K562 (cell line): Measurements from ENCODE around the gene LEMD3. TPM values are rescaled to one million over a fixed set of nuclear protein-coding genes. Genes with fewer than 3 reads are reported as not detected.

Source experiments
- ATF2 ChIP-seq: sonication (generic); formaldehyde crosslinking; IDR thresholded peaks from 2 replicates; pipeline ENCODE4 v1.8.1; 2022; ENCODE audit warnings: missing genetic modification reagents
- CBX2 ChIP-seq: fragments of 200-600 bp; sonication (generic); IDR thresholded peaks from one replicate; pipeline ENCODE4 v1.6.1; 2012; ENCODE audit warnings: mild to moderate bottlenecking, low read length, inconsistent platforms; ENCODE audit not compliant: insufficient read depth, poor library complexity, severe bottlenecking
- COPS2 ChIP-seq: fragments of 450-650 bp; conservative IDR thresholded peaks from 2 replicates; pipeline ENCODE4 v1.6.1; 2016; ENCODE audit warnings: mild to moderate bottlenecking, moderate library complexity
- DMBX1 ChIP-seq: fragments of 250-450 bp; sonication (Bioruptor Pico); IDR thresholded peaks from 2 replicates; pipeline ENCODE4 v1.8.0; 2022; ENCODE audit warnings: inconsistent platforms, mild to moderate bottlenecking, moderate library complexity, borderline replicate concordance
- ESRRA ChIP-seq: fragments of 450-650 bp; IDR thresholded peaks from 2 replicates; pipeline ENCODE4 v1.6.1; 2014; ENCODE audit warnings: low read depth, mild to moderate bottlenecking, moderate library complexity, borderline replicate concordance
- EWSR1 ChIP-seq: fragments of 450-650 bp; IDR thresholded peaks from 2 replicates; pipeline ENCODE4 v1.6.1; 2018; ENCODE audit warnings: borderline replicate concordance, mild to moderate bottlenecking, low read depth, moderate library complexity; ENCODE audit not compliant: partially characterized antibody
- HNRNPLL ChIP-seq: fragments of 200-400 bp; formaldehyde crosslinking; IDR thresholded peaks from 2 replicates; pipeline ENCODE4 v1.6.1; 2017; ENCODE audit warnings: low read length, low read depth, mild to moderate bottlenecking; ENCODE audit not compliant: poor library complexity, severe bottlenecking
- IRF2 ChIP-seq: sonication (generic); formaldehyde crosslinking; IDR thresholded peaks from 2 replicates; pipeline ENCODE4 v1.8.1; 2022; ENCODE audit warnings: mild to moderate bottlenecking, missing genetic modification reagents
- KLF13 ChIP-seq: fragments of 450-650 bp; IDR thresholded peaks from 2 replicates; pipeline ENCODE4 v1.6.1; 2016; ENCODE audit warnings: missing genetic modification characterization, low read depth, mild to moderate bottlenecking, missing compliant biosample characterization, moderate library complexity, borderline replicate concordance
- MAX ChIP-seq: sonication (generic); formaldehyde crosslinking; IDR thresholded peaks from 2 replicates; pipeline ENCODE4 v1.9.0; 2022; ENCODE audit warnings: mild to moderate bottlenecking, missing genetic modification reagents
- NCOR1 ChIP-seq: fragments of 450-650 bp; IDR thresholded peaks from 2 replicates; pipeline ENCODE4 v1.6.1; 2016; ENCODE audit warnings: mild to moderate bottlenecking, moderate library complexity
- NR2F6 ChIP-seq: fragments of 450-650 bp; formaldehyde crosslinking; IDR thresholded peaks from 2 replicates; pipeline ENCODE4 v1.4.0; 2020; ENCODE audit warnings: mild to moderate bottlenecking
- PCBP2 ChIP-seq: fragments of 200-400 bp; formaldehyde crosslinking; IDR thresholded peaks from 2 replicates; pipeline ENCODE4 v1.6.1; 2018; ENCODE audit warnings: low read length, low read depth, mild to moderate bottlenecking, moderate library complexity; ENCODE audit not compliant: poor library complexity, severe bottlenecking
- PRMT5 ChIP-seq: sonication (generic); formaldehyde crosslinking; IDR thresholded peaks from 2 replicates; pipeline ENCODE4 v1.5.0; 2020; ENCODE audit warnings: missing genetic modification reagents
- TARDBP ChIP-seq: fragments of 450-650 bp; IDR thresholded peaks from 2 replicates; pipeline ENCODE4 v1.6.1; 2016
- TSC22D4 ChIP-seq: fragments of 450-650 bp; IDR thresholded peaks from 2 replicates; pipeline ENCODE4 v1.6.1; 2016; ENCODE audit warnings: missing genetic modification characterization, missing biosample characterization, control low read depth
- WHSC1 ChIP-seq: IDR thresholded peaks from one replicate; pipeline ENCODE4 v1.6.1; 2012; ENCODE audit warnings: low read length, control low read depth, inconsistent platforms
- ZFP36 ChIP-seq: fragments of 150-350 bp; IDR thresholded peaks from 2 replicates; pipeline ENCODE4 v1.6.1; 2018; ENCODE audit warnings: low read length, low read depth; ENCODE audit not compliant: partially characterized antibody
- ZNF197 ChIP-seq: fragments of 200-800 bp; sonication (Bioruptor generic); IDR thresholded peaks from 2 replicates; pipeline ENCODE4 v1.6.1; 2016; ENCODE audit warnings: low read depth, missing genetic modification characterization, missing compliant biosample characterization
- ZNF253 ChIP-seq: fragments of 250-450 bp; sonication (Bioruptor Pico); conservative IDR thresholded peaks from 2 replicates; pipeline ENCODE4 v1.6.1; 2021; ENCODE audit warnings: mild to moderate bottlenecking
- ZNF384 ChIP-seq: IDR thresholded peaks from 2 replicates; pipeline ENCODE4 v1.6.1; 2012; ENCODE audit warnings: low read depth, low read length, improper control_type of control experiment
- ZNF717 ChIP-seq: fragments of 250-450 bp; sonication (Bioruptor Pico); IDR thresholded peaks from 2 replicates; pipeline ENCODE4 v1.5.0; 2021
- polyA plus RNA-seq, 8 experiments: library from polyadenylated mRNA; depleted of rRNA in 4 of 8; stranded (reverse) in 5 of 8; unstranded in 3 of 8; fragments of >200 nt; fragmentation: Nextera tagmentation in 2 of 8; fragmentation: Illumina TruSeq in 1 of 8; extraction: Ambion mirVana in 2 of 8; extraction: Trizol in 1 of 8; gene quantifications; 2 replicates each; pipeline versions ENCODE4 v1.2.1 to v1.2.3, GENCODE V29; 2011 to 2014; ENCODE audit warnings: inconsistent platforms in 1 of 8, missing spikeins in 1 of 8
- total RNA-seq, 7 experiments: library from RNA; depleted of rRNA in 6 of 7; stranded (reverse); fragments of >200 nt in 6 of 7; fragmentation: Illumina TruSeq in 2 of 7; extraction: Trizol in 2 of 7; gene quantifications; 2 replicates each; pipeline versions ENCODE4 v1.2.1 to v1.2.3, GENCODE V29; 2011 to 2021; ENCODE audit warnings: low replicate concordance in 1 of 7
- TF ChIP-seq, protein P1 (sequence below): fragments of 200-800 bp; sonication (Bioruptor generic); IDR thresholded peaks from 2 replicates; pipeline ENCODE4 v1.6.1; 2016; ENCODE audit warnings: missing genetic modification characterization, missing compliant biosample characterization

LEMD3 gene
- total and polyA plus RNA-seq, 9 of the 15 experiments (the other 6 are each of a cell fraction or from before 2014, with no cell fraction given), result 6.8 to 37.4 (median 17.2) TPM

- no peak for TF ChIP-seq KLF13 (tag)
- no peak for TF ChIP-seq CBX2
- no peak; the same call in 1 of the 2 replicates for TF ChIP-seq ESRRA
- TF ChIP-seq PRMT5, result no peak
- no peak for TF ChIP-seq HNRNPLL
- peak; percentile 59; the same call in 1 of the 2 replicates for TF ChIP-seq ZNF384
- no peak for TF ChIP-seq MAX
- TF ChIP-seq NCOR1, result peak; percentile 62
- TF ChIP-seq ZFP36, result no peak
- no peak for TF ChIP-seq COPS2
- TF ChIP-seq IRF2 (CRISPR knock-in tag), result no peak
- no peak for TF ChIP-seq DMBX1
- TF ChIP-seq PCBP2, result no peak
- no peak for TF ChIP-seq ZNF717
- no peak for TF ChIP-seq TARDBP
- TF ChIP-seq, protein P1, sequence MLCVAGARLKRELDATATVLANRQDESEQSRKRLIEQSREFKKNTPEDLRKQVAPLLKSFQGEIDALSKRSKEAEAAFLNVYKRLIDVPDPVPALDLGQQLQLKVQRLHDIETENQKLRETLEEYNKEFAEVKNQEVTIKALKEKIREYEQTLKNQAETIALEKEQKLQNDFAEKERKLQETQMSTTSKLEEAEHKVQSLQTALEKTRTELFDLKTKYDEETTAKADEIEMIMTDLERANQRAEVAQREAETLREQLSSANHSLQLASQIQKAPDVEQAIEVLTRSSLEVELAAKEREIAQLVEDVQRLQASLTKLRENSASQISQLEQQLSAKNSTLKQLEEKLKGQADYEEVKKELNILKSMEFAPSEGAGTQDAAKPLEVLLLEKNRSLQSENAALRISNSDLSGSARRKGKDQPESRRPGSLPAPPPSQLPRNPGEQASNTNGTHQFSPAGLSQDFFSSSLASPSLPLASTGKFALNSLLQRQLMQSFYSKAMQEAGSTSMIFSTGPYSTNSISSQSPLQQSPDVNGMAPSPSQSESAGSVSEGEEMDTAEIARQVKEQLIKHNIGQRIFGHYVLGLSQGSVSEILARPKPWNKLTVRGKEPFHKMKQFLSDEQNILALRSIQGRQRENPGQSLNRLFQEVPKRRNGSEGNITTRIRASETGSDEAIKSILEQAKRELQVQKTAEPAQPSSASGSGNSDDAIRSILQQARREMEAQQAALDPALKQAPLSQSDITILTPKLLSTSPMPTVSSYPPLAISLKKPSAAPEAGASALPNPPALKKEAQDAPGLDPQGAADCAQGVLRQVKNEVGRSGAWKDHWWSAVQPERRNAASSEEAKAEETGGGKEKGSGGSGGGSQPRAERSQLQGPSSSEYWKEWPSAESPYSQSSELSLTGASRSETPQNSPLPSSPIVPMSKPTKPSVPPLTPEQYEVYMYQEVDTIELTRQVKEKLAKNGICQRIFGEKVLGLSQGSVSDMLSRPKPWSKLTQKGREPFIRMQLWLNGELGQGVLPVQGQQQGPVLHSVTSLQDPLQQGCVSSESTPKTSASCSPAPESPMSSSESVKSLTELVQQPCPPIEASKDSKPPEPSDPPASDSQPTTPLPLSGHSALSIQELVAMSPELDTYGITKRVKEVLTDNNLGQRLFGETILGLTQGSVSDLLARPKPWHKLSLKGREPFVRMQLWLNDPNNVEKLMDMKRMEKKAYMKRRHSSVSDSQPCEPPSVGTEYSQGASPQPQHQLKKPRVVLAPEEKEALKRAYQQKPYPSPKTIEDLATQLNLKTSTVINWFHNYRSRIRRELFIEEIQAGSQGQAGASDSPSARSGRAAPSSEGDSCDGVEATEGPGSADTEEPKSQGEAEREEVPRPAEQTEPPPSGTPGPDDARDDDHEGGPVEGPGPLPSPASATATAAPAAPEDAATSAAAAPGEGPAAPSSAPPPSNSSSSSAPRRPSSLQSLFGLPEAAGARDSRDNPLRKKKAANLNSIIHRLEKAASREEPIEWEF (CRISPR knock-in tag), result no peak
- no peak for TF ChIP-seq WHSC1
- TF ChIP-seq ZNF253 (CRISPR knock-in tag), result no peak
- TF ChIP-seq NR2F6 (CRISPR knock-in tag), result no peak
- TF ChIP-seq EWSR1, result no peak
- TF ChIP-seq ZNF197 (CRISPR knock-in tag), result no peak
- TF ChIP-seq TSC22D4 (tag), result no peak
- no peak for TF ChIP-seq ATF2 (CRISPR knock-in tag)
Measured at GRCh38 chr12:65182012-65182739, 12.8 kb downstream of the LEMD3 start (continued).
